Measurements from ENCODE around the gene IMPG1.

Gene IMPG1, protein sequence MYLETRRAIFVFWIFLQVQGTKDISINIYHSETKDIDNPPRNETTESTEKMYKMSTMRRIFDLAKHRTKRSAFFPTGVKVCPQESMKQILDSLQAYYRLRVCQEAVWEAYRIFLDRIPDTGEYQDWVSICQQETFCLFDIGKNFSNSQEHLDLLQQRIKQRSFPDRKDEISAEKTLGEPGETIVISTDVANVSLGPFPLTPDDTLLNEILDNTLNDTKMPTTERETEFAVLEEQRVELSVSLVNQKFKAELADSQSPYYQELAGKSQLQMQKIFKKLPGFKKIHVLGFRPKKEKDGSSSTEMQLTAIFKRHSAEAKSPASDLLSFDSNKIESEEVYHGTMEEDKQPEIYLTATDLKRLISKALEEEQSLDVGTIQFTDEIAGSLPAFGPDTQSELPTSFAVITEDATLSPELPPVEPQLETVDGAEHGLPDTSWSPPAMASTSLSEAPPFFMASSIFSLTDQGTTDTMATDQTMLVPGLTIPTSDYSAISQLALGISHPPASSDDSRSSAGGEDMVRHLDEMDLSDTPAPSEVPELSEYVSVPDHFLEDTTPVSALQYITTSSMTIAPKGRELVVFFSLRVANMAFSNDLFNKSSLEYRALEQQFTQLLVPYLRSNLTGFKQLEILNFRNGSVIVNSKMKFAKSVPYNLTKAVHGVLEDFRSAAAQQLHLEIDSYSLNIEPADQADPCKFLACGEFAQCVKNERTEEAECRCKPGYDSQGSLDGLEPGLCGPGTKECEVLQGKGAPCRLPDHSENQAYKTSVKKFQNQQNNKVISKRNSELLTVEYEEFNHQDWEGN

DNA sequence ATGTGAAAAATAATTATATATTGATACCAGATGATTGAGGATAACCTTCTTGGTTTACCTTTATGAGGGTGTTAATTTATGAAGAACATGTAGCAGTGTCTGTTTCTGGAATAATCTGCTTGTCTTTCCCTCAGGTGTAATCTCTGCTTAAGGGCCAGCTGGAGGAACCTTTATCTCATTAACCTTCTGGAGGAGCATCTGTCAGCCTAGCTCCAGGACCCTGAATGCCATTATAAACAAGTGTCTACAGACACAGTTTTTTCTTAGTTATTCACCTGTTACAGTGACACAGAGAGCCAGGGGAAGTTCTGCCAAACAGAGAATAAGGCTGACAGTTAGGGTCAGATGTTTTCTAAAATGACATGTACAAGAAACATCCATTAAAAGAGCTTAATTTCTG lies at the start of gene IMPG1:
Gene IMPG1, minus strand, starts transcription at position 101 of the 400 bp plus-strand sequence. CDS start 174 bp downstream, outside the sequence.
- no peak for DNase-seq (ENCODE audit: low read depth in 2 of 2, low spot score in 1 of 2)

- no peak for DNase-seq (ENCODE audit: low read depth in 2 of 2, low spot score in 1 of 2)
These were observed 47.8 kb upstream of the IMPG1 start for GRCh38 chr6:76120302-76120701.

DNA sequence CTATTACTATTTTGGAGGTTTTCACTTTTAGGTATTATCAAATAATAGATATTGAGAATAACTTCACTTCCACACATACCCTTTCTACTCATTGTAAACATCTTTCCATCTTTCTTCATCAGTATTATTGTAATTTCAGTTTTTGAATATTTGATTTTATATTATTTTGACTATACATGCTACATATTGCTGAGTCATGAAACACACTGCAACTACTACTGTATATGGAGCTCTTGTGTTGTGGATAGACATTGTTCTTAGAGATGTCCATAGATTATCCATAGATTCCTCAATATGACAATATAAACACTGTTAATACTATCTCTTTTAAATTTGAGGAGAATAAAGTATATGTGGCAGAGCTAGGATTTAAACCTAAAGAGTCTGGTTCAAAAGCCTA lies 819 bp upstream of the IMPG1 start:
- DNase-seq (ENCODE audit: low read depth in 2 of 2, low spot score in 1 of 2), result no peak

DNA sequence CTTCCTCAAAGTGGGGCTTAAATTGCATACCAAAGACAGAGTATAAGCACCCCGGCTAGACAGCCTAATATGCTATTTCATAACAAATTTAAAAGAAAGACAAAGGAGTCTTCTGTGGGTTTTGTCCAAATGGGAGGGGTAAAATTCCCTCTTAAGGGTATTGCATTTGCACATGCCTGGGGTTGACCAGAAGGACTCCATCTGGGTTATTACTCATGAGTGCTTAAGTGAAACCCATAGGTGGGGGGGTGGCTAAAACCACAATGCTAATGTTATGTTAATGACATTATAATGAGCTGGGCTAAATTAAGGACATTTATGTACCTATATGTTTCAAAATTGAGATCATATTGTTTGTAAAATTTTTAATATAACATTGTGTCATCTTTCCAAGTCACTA lies 15.0 kb downstream of the IMPG1 start:
- DNase-seq (ENCODE audit: low read depth in 2 of 2, low spot score in 1 of 2), result no peak

- DNase-seq (ENCODE audit: low read depth in 2 of 2, low spot score in 1 of 2), result no peak
These were observed 20.1 kb downstream of the IMPG1 start for GRCh38 chr6:76052314-76052713.

DNA sequence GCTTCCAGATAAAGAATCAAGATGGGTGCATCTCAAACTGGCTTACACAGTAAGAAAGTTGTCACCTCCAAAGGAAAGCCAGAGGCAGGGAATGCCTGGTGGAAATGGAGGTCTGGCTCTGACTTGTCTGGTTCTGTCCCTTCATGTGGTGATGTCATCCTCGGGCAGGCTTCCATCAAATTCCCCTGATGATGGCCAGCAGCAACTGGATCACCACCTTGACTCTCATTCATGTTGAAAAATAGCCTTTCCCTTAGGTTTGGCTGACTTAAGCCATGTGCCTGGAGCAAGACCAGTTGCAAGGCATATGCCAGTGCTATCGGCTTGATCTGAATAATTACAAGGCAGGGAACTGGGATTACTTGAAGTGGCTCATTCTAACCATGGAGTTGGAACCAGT lies 28.8 kb downstream of the IMPG1 start:
- no peak for DNase-seq (ENCODE audit: low read depth in 2 of 2, low spot score in 1 of 2)

DNA sequence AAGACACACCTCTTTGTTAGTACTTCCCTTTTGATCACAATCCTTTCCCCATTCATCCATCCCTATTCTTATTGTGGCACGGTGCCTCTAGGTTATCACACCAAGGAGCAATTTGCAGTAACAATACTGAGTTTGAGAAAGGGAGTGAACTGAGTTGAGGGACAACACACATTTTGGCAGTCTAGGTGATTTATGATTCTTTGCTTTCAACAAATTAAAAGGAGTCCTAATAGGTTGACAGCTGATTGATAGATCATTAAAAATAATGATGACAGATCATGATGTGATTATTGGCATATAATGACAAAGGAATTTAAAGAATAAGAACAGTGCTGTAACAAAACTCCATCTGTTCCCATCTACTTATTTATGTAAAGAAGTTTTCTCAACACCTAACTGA lies 36.7 kb downstream of the IMPG1 start:
- no peak for DNase-seq (ENCODE audit: low read depth in 2 of 2, low spot score in 1 of 2)

DNA sequence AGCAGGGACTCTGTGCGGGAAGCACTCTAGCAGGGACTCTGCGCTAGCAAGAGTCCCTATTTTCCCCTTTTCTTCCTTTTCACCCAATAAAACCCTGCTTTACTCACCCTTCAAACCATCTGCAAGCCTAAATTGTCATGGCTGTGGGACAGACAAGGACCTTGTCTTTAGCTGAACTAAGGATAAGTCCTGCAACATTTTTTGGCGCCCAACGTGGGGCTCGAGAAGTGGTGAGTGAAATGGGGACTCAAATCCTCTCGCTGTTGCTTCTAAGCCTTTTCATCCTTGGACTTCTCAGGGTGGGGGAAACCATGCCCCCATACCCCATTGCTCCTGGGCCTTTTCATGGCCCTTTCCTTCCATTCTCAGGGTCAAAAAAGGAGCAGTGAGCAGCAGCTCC lies 46.4 kb downstream of the IMPG1 start:
- no peak for DNase-seq (ENCODE audit: low read depth in 2 of 2, low spot score in 1 of 2)

DNA sequence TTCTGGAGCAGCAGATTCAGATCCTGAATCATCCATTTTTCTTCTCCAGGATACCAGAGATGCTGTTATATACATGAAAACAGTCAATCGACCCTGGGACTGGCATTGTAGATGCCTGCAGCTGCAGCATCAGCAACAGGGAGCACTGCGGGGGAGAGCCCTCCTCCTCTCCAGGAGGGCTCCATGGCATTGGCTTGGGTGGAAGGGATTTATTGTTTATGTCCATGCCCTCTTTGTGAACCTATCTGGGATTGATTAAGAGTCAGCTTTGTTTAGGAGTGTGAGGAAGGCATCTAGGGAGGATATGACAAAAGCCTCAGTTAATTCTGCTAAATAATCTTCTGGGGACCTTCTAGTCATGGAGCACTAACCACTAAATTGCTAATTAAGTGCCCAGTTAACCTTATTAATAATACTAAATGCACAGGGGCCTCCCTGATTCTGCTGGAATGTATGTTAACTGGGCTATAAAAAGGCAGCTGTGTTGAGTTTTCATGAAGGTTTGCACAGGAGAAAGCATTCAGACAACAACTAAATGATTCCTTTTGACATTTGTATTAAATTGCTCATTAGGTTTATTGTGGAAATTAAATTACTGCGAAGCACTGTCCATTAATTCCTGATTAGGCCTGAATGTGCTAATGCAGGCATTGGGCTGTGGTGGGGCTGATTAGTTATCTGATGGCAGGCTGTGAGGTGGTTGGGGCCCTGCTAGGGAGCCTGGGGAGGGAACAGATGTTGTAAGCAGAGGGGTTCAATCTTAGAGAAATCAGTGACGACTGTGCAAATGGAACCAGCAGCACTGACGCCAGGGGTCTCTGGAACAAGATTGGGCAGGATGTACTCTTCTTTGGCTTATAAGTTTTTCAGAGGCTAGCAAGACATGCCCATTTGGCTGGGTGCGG lies 57.6 kb downstream of the IMPG1 start:
- no peak for DNase-seq (ENCODE audit: low read depth in 2 of 2, low spot score in 1 of 2)

GRCh38 chr6:76004202-76004601 lies 68.3 kb downstream of the IMPG1 start:
- no peak for DNase-seq (ENCODE audit: low read depth in 2 of 2, low spot score in 1 of 2)

DNA sequence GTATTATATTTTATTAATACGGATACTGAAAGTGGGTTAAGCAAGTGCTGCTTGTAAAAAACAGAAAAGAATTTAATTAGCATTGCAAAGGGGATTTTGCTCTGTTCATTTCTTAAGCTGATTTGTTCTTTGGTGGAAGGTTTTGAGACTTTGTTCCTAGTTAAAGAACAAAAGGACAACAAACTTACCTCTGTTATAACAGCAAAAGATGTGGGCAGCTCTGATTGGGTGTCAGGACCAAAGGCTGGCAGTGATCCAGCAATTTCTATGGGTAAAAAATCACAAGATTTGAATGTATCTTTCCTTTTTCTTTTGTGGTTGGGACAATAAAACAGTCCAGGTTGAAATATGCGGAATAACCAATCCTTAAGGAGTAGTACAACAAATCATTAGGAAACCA lies 68.8 kb downstream of the IMPG1 start:
- DNase-seq (ENCODE audit: low read depth in 2 of 2, low spot score in 1 of 2), result no peak

GRCh38 chr6:76003113-76003512 lies 69.3 kb downstream of the IMPG1 start:
- no peak for DNase-seq (ENCODE audit: low read depth in 2 of 2, low spot score in 1 of 2)

- no peak for DNase-seq (ENCODE audit: low read depth in 2 of 2, low spot score in 1 of 2)
These were observed 71.8 kb downstream of the IMPG1 start for GRCh38 chr6:76000629-76001028.

GRCh38 chr6:75997696-75998095 lies 74.8 kb downstream of the IMPG1 start:
- no peak for DNase-seq (ENCODE audit: low read depth in 2 of 2, low spot score in 1 of 2)

- no peak for DNase-seq (ENCODE audit: low read depth in 2 of 2, low spot score in 1 of 2)
These were observed 79.0 kb downstream of the IMPG1 start for GRCh38 chr6:75993236-75994162.

DNA sequence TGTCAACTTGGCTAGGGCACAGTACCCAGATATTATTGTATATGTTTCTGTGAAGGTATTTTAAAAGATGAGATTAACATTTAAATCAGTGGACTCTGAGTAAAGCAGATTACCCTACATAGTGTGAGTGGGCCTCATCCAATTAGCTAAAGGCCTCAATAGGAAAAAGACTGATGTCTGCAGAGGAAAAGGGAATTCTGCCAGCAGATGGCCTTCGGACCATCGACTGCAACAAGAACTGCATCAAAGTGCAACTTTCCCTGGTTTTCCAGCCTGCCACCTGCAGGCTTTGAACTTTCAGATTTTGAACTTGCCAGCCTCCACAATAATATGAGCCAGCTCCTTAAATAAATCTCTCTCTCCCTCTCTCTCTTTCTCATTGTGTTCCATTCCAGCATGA lies 80.5 kb downstream of the IMPG1 start:
- DNase-seq (ENCODE audit: low read depth in 2 of 2, low spot score in 1 of 2), result no peak

- DNase-seq (ENCODE audit: low read depth in 2 of 2, low spot score in 1 of 2), result no peak
These were observed 85.5 kb downstream of the IMPG1 start for GRCh38 chr6:75986935-75987334.

DNA sequence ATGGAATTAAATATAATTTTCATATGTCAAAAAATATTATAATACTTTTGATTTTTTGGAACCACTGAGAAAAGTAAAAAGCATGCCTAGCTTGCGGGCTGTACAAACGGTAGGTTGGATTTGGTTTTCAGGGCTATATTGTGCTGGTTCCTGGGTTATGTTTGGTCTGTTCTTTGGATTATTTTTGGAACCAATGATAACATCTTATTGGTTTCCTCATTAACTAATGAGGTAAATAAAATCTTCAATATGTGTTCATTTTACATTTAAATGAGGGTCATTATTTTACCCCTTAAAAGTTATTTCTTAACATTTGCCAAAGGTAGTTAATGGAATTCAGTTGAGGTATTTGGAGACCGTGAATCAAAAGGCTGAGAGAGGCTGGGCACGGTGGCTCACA lies 96.6 kb downstream of the IMPG1 start:
- no peak for DNase-seq (ENCODE audit: low read depth in 2 of 2, low spot score in 1 of 2)

- DNase-seq (ENCODE audit: low read depth in 2 of 2, low spot score in 1 of 2), result no peak
These were observed 102.4 kb downstream of the IMPG1 start for GRCh38 chr6:75970093-75970492.

DNA sequence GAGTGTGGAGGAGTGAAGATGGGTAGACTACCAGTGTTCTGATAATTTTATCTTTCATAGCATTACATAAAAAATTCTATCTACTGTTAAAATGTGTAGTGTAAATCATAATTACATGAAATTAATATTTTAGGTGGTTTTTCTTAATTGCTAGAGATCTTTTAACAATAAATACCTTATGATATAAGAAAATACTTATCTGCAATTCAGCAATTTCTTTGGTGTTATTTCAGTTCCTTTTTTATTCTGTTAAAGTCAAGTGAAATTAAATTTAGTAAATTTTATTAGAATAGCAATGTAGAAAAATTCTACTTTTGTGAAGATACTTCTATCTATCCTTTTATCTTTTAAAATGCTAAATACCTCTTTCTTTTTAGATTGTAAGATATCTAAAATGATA lies 104.3 kb downstream of the IMPG1 start:
- DNase-seq (ENCODE audit: low read depth in 2 of 2, low spot score in 1 of 2), result no peak

Data from stimulated activated CD8-positive, alpha-beta memory T cell treated with anti-CD3 and anti-CD28 coated beads, Interleukin-4, amount 100 ng/mL, for 4 hours (primary cell).